H1 (cell line): ENCODE data around the gene ZFP69. TPM values are rescaled to one million over a fixed set of nuclear protein-coding genes. Genes with fewer than 3 reads are reported as not detected.

Experiments
- BCL11A ChIP-seq, 2 experiments: IDR thresholded peaks; one replicate each; pipeline ENCODE4 v1.6.1; 2011; ENCODE audit warnings: low read depth in 2 of 2, low read length in 2 of 2, mild to moderate bottlenecking in 2 of 2
- JUND ChIP-seq: IDR thresholded peaks from 2 replicates; pipeline ENCODE4 v1.6.1; 2011; ENCODE audit warnings: mild to moderate bottlenecking, improper control_type of control experiment, low read length
- SIX5 ChIP-seq: IDR thresholded peaks from 2 replicates; pipeline ENCODE4 v1.6.1; 2011; ENCODE audit warnings: mild to moderate bottlenecking, low read depth, low read length
- TEAD4 ChIP-seq: IDR thresholded peaks from 2 replicates; pipeline ENCODE4 v1.6.1; 2012; ENCODE audit warnings: low read depth, low read length, inconsistent platforms, mixed read lengths
- polyA plus RNA-seq, 7 experiments: library from polyadenylated mRNA; depleted of rRNA in 3 of 7; stranded (reverse) in 5 of 7; unstranded in 2 of 7; fragments of >200 nt in 5 of 7; fragments of 200-250 nt in 2 of 7; gene quantifications; 1 replicate in 5 of 7; 2 replicates in 1 of 7; 4 replicates in 1 of 7; pipeline versions ENCODE4 v1.2.1 to v1.2.3, GENCODE V29; 2011 to 2013; ENCODE audit warnings: missing spikeins in 2 of 7, mixed read lengths in 2 of 7
- total RNA-seq: library from RNA; stranded (reverse); fragmentation: NEBNext Ultra II Directional; extraction: Animal tissue kit (Norgen Biotek cat#: 25700); gene quantifications from 2 replicates; pipeline ENCODE4 v1.2.1, GENCODE V29; 2021

ZFP69 gene
- total and polyA plus RNA-seq, 2 of the 8 experiments (the other 6 are each of a cell fraction or from before 2014, with no cell fraction given) = 1.0 to 4.3 TPM

- TF ChIP-seq JUND (no peak), TEAD4 (no peak), SIX5 (no peak), BCL11A (IDR thresholded peaks at IDR 0.05; ENCODE audit: low read depth in 2 of 2, low read length in 2 of 2) (no peak)
These were observed 62.2 kb downstream of the ZFP69 start (continued) for GRCh38 chr1:40539338-40539737.

Other genes with a start within 250 kb of the ZFP69 start
- not detected in 2 replicates for gene TMCO2, start 229.4 kb upstream of the ZFP69 start, total RNA-seq
- not detected in 2 replicates for gene TMCO2, start 229.4 kb upstream of the ZFP69 start, polyA plus RNA-seq (2011; rRNA removed)
- gene ZMPSTE24, start 219.1 kb upstream of the ZFP69 start, total RNA-seq = 41.5 and 42.9 TPM in 2 replicates
- gene ZMPSTE24, start 219.1 kb upstream of the ZFP69 start, polyA plus RNA-seq (2011; rRNA removed) = 7.9 and 12.7 TPM in 2 replicates
- 2.7 and 3.2 TPM in 2 replicates for gene COL9A2, start 160.0 kb upstream of the ZFP69 start, total RNA-seq
- 3.3 and 3.7 TPM in 2 replicates for gene COL9A2, start 160.0 kb upstream of the ZFP69 start, polyA plus RNA-seq (2011; rRNA removed)
- 5.0 and 5.5 TPM in 2 replicates for gene SMAP2, start 103.6 kb upstream of the ZFP69 start, total RNA-seq
- gene SMAP2, start 103.6 kb upstream of the ZFP69 start, polyA plus RNA-seq (2011; rRNA removed) = 3.9 and 4.3 TPM in 2 replicates
- gene ZFP69B, start 26.8 kb upstream of the ZFP69 start, total RNA-seq = 6.3 and 8.2 TPM in 2 replicates
- gene ZFP69B, start 26.8 kb upstream of the ZFP69 start, polyA plus RNA-seq (2011; rRNA removed) = 1.4 and 1.7 TPM in 2 replicates
- gene EXO5, start 31.5 kb downstream of the ZFP69 start, total RNA-seq = 7.7 and 8.5 TPM in 2 replicates
- gene EXO5, start 31.5 kb downstream of the ZFP69 start, polyA plus RNA-seq (2011; rRNA removed) = 3.1 and 4.4 TPM in 2 replicates
- 7.3 and 9.3 TPM in 2 replicates for gene ZNF684, start 54.3 kb downstream of the ZFP69 start, total RNA-seq
- 2.4 and 2.6 TPM in 2 replicates for gene ZNF684, start 54.3 kb downstream of the ZFP69 start, polyA plus RNA-seq (2011; rRNA removed)
- gene RIMS3, start 188.4 kb downstream of the ZFP69 start, total RNA-seq = 20.6 and 21.0 TPM in 2 replicates
- 13.3 and 20.6 TPM in 2 replicates for gene RIMS3, start 188.4 kb downstream of the ZFP69 start, polyA plus RNA-seq (2011; rRNA removed)
- gene NFYC, start 214.4 kb downstream of the ZFP69 start, total RNA-seq = 51.1 and 54.1 TPM in 2 replicates
- 107 and 124 TPM in 2 replicates for gene NFYC, start 214.4 kb downstream of the ZFP69 start, polyA plus RNA-seq (2011; rRNA removed)